Endodermal cell (in vitro differentiated cells): Measurements from ENCODE around the gene EIF4G1. TPM values are rescaled to one million over a fixed set of nuclear protein-coding genes. Genes with fewer than 3 reads are reported as not detected.

Source experiments
- DNase-seq: peaks from one replicate; pipeline ENCODE4 v3.0.0-alpha.2; 2017
- H3K27ac ChIP-seq: 2 replicates; pipeline ENCODE4 v1.5.1; 2013; ENCODE audit warnings: mild to moderate bottlenecking, low read depth, low read length, moderate library complexity
- H3K27me3 ChIP-seq: 2 replicates; pipeline ENCODE4 v1.6.1; 2013; ENCODE audit warnings: mild to moderate bottlenecking, low read length, moderate library complexity; ENCODE audit not compliant: insufficient read depth, control insufficient read depth, poor library complexity, severe bottlenecking
- H3K36me3 ChIP-seq: 2 replicates; pipeline ENCODE4 v1.7.0; 2013; ENCODE audit warnings: mild to moderate bottlenecking, low read length, moderate library complexity; ENCODE audit not compliant: control insufficient read depth, insufficient read depth
- H3K4me1 ChIP-seq: one replicate; pipeline ENCODE4 v1.7.0; 2013; ENCODE audit warnings: low read length; ENCODE audit not compliant: control insufficient read depth, insufficient read depth
- H3K4me3 ChIP-seq: 2 replicates; pipeline ENCODE4 v1.5.1; 2013; ENCODE audit warnings: mild to moderate bottlenecking, low read length, moderate library complexity
- H3K9ac ChIP-seq: 2 replicates; pipeline ENCODE4 v1.6.1; 2013; ENCODE audit warnings: mild to moderate bottlenecking, low read length, moderate library complexity; ENCODE audit not compliant: poor library complexity, severe bottlenecking; ENCODE audit errors: extremely low read depth
- H3K9me3 ChIP-seq: 2 replicates; pipeline ENCODE4 v1.6.1; 2013; ENCODE audit warnings: mild to moderate bottlenecking, low read length, moderate library complexity; ENCODE audit not compliant: control insufficient read depth
- H3K27ac Mint-ChIP-seq: 2 replicates; pipeline ENCODE4 v1.8.0; 2020; ENCODE audit warnings: mixed read lengths
- H3K27me3 Mint-ChIP-seq: 2 replicates; pipeline ENCODE4 v1.8.0; 2021; ENCODE audit warnings: mild to moderate bottlenecking, mixed read lengths; ENCODE audit not compliant: insufficient read depth
- H3K36me3 Mint-ChIP-seq: 2 replicates; pipeline ENCODE4 v1.8.0; 2020; ENCODE audit warnings: low read depth, mixed read lengths
- H3K4me1 Mint-ChIP-seq: 2 replicates; pipeline ENCODE4 v1.8.0; 2020; ENCODE audit warnings: mixed read lengths
- H3K4me3 Mint-ChIP-seq: 2 replicates; pipeline ENCODE4 v1.8.0; 2020; ENCODE audit warnings: mild to moderate bottlenecking, moderate library complexity, mixed read lengths
- H3K9me3 Mint-ChIP-seq: 2 replicates; pipeline ENCODE4 v1.8.0; 2020; ENCODE audit warnings: mild to moderate bottlenecking, mixed read lengths
- WGBS, 2 experiments: methylation state at CpG; one replicate each; pipeline versions ENCODE4 v1.1.5 to v1.1.7; 2013; ENCODE audit warnings: missing lambda C conversion rate in 2 of 2, mixed read lengths in 1 of 2; ENCODE audit not compliant: insufficient coverage in 1 of 2, insufficient read length in 1 of 2; 5-methylcytosine and 5-hydroxymethylcytosine counted together
- total RNA-seq, 2 donors: library from RNA; stranded (reverse); fragmentation: NEBNext Ultra II Directional in 1 of 2; extraction: Animal tissue kit (Norgen Biotek cat#: 25700) in 1 of 2; gene quantifications; 2 replicates in 1 of 2; 3 replicates in 1 of 2; pipeline ENCODE4 v1.2.1, GENCODE V29; 2021
- TF ChIP-seq, protein P1 (sequence below): fragments of 200-600 bp; sonication (generic); conservative IDR thresholded peaks from 2 replicates; pipeline ENCODE4 v1.5.0; 2021; ENCODE audit warnings: antibody characterized with exemption, mild to moderate bottlenecking

The EIF4G1 gene
- total RNA-seq, 2 donors from 2014 or later: 408 to 475 TPM

DNA sequence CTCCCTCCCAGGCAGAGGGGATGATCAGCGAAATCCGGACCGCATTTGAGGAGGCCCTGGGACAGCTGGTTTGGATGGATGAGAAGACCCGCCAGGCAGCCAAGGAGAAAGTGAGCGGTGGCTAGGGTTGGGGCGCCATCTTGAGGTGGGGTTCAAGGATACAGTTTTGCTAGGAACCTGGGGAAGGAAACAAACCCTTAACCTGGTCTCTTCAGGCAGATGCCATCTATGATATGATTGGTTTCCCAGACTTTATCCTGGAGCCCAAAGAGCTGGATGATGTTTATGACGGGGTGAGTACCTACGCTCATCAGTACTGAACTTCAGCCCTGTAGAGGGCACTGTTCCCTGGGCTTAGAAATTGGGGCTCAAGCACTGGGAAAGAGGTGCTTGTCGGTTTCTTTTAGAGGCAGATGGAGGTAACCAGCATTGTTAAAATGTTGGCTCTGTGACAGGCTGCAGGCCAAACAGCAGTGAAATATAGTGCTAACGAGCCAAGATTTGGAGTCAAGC lies 24.9 kb upstream of the EIF4G1 start:
- peak; percentile 94 for DNase-seq
- H3K9ac ChIP-seq: no peak overlapping the region
- no peaks in the 10 kb centered on the region for H3K36me3 Mint-ChIP-seq

DNA sequence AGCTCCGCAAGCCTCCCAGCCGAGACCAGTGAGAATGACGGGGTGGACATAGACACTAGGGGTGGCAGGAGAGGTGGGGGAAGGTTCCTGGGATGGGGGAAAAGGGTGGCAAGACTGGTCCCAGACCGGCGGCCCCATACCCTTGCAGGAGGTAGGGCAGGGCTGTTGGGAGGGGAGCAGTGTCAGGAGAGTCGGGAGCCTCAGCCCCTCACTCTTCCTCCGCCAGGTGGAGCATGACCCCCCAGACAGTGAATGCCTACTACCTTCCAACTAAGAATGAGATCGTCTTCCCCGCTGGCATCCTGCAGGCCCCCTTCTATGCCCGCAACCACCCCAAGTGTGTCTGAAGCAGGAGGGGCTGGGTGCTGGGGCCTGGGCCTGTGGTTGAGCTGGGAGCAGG lies 24.1 kb upstream of the EIF4G1 start:
- no peak overlapping the region for H3K4me3 ChIP-seq
- Mint-ChIP-seq H3K9me3 (no peaks in the 10 kb centered on the region), H3K27ac (no peak overlapping the region), H3K36me3 (no peaks in the 10 kb centered on the region), H3K4me3 (no peak overlapping the region), H3K27me3 (peaks cover 22% of the 10 kb centered on the region), H3K4me1 (no peaks in the 10 kb centered on the region)
- H3K27me3 ChIP-seq: peaks cover 20% of the 10 kb centered on the region
- TF ChIP-seq, protein P1, sequence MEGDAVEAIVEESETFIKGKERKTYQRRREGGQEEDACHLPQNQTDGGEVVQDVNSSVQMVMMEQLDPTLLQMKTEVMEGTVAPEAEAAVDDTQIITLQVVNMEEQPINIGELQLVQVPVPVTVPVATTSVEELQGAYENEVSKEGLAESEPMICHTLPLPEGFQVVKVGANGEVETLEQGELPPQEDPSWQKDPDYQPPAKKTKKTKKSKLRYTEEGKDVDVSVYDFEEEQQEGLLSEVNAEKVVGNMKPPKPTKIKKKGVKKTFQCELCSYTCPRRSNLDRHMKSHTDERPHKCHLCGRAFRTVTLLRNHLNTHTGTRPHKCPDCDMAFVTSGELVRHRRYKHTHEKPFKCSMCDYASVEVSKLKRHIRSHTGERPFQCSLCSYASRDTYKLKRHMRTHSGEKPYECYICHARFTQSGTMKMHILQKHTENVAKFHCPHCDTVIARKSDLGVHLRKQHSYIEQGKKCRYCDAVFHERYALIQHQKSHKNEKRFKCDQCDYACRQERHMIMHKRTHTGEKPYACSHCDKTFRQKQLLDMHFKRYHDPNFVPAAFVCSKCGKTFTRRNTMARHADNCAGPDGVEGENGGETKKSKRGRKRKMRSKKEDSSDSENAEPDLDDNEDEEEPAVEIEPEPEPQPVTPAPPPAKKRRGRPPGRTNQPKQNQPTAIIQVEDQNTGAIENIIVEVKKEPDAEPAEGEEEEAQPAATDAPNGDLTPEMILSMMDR: peak; percentile 54
- peak; percentile 67 for DNase-seq
- H3K27ac ChIP-seq: no peak overlapping the region
- H3K9me3 ChIP-seq: no peaks in the 10 kb centered on the region
- WGBS, 2 experiments: 90 to 92% methylated on average over 4 to 10 of the region's 10 CpGs
- no peaks in the 10 kb centered on the region for H3K4me1 ChIP-seq
- H3K36me3 ChIP-seq: no peaks in the 10 kb centered on the region
- no peak overlapping the region for H3K9ac ChIP-seq

More for the DNA sequence above, 24.9 kb upstream of the EIF4G1 start:
- no peak overlapping the region for H3K27ac ChIP-seq
- TF ChIP-seq, protein P1: peak; percentile 83
- WGBS, 2 experiments: 33 to 42% methylated on average over 4 to 10 of the region's 10 CpGs
- peaks cover 21% of the 10 kb centered on the region for H3K27me3 Mint-ChIP-seq
- H3K36me3 ChIP-seq: no peaks in the 10 kb centered on the region
- peaks cover 17% of the 10 kb centered on the region for H3K27me3 ChIP-seq
- no peaks in the 10 kb centered on the region for H3K9me3 ChIP-seq
- H3K4me3 ChIP-seq: no peak overlapping the region
- H3K4me3 Mint-ChIP-seq: no peak overlapping the region
- no peaks in the 10 kb centered on the region for H3K4me1 Mint-ChIP-seq
- H3K4me1 ChIP-seq: no peaks in the 10 kb centered on the region
- H3K27ac Mint-ChIP-seq: no peak overlapping the region
- no peaks in the 10 kb centered on the region for H3K9me3 Mint-ChIP-seq

DNA sequence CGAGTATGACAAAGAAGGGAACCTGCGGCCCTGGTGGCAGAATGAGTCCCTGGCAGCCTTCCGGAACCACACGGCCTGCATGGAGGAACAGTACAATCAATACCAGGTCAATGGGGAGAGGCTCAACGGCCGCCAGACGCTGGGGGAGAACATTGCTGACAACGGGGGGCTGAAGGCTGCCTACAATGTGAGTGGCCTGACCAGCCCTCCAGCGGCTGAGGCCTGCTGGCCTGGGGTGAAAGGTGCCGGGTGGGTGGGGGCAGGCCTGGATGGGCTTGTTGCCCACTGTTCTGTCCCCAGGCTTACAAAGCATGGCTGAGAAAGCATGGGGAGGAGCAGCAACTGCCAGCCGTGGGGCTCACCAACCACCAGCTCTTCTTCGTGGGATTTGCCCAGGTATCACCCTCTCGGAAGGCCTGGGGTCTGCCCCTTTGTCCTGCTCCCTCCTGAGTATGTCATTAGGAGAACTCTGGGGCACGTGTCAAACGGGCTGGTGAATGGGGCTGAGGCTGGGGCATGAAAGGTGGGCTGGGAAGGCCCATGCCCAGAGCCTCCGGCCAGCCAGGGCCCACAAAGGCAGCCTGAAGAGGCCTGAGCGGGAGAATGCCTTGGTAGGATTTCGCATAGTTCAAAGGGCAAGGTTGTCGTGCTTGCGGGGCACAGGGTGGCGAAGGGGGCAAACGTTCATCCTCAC lies 23.2 kb upstream of the EIF4G1 start:
- Histone ChIP-seq H3K27me3 (peaks cover 11% of the 10 kb centered on the region), H3K9ac (no peak overlapping the region), H3K36me3 (no peaks in the 10 kb centered on the region), H3K4me1 (no peaks in the 10 kb centered on the region), H3K4me3 (no peak overlapping the region), H3K27ac (no peak overlapping the region), H3K9me3 (no peaks in the 10 kb centered on the region)
- TF ChIP-seq, protein P1: no peak
- DNase-seq: no peak
- 89 to 91% methylated on average over 18 to 22 of the region's 22 CpGs for WGBS, 2 experiments
- Mint-ChIP-seq H3K27me3 (peaks cover 15% of the 10 kb centered on the region), H3K36me3 (no peaks in the 10 kb centered on the region), H3K9me3 (no peaks in the 10 kb centered on the region), H3K4me1 (no peaks in the 10 kb centered on the region), H3K4me3 (no peak overlapping the region), H3K27ac (no peak overlapping the region)
